Inflammatory macrophage treated with lipopolysaccharide for 1 hour (primary cell): ENCODE data around the gene AHRR.
"Not testable (repeated sequence)": the region's sequence is repeated elsewhere in the genome, so short reads cannot be mapped to it uniquely, and the experiment has no call there.

Experiments
- DNase-seq, 2 donors: peaks; one replicate each; pipeline ENCODE4 v3.0.0-alpha.2; 2020 to 2022

Gene AHRR

GRCh38 chr5:398475-399295, 77.2 kb downstream of the AHRR start:
- no peak for DNase-seq

- peak; percentile 70 to 82 for DNase-seq
Observed at GRCh38 chr5:399296-400281, 78.1 kb downstream of the AHRR start.

- no peak for DNase-seq
Observed at GRCh38 chr5:400282-401145, 79.0 kb downstream of the AHRR start.

- DNase-seq, result no peak
Observed at GRCh38 chr5:401146-402034, 79.9 kb downstream of the AHRR start.

GRCh38 chr5:402219-402614, 80.7 kb downstream of the AHRR start:
- DNase-seq, result not testable (repeated sequence)

- peak; percentile 59 to 67 for DNase-seq
Observed at GRCh38 chr5:402615-403359, 81.3 kb downstream of the AHRR start.

GRCh38 chr5:403995-404394, 82.5 kb downstream of the AHRR start:
- DNase-seq, result no peak

GRCh38 chr5:404666-405241, 83.2 kb downstream of the AHRR start:
- no peak for DNase-seq

GRCh38 chr5:405421-405820, 83.9 kb downstream of the AHRR start:
- no peak for DNase-seq

GRCh38 chr5:406041-406440, 84.5 kb downstream of the AHRR start:
- no peak for DNase-seq

DNA sequence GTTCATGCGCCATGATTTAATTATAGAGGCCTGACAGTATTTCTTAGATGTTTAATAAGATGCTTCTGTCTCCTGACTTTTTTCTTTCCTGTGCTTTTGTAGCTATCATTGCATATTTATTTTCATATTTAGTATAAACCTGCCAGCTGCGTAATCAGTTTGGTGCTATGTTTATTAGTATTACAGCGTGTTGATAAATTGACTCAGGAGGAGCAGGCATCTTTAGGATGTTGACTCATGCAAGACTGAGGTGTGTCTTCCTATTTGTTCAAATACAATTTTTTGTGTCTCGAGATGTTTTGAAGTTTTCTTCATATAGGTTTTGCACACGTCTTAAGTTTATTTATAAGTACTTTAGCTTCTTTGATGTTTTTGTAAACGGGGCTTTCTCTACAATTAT, 85.5 kb downstream of the AHRR start:
- DNase-seq, result no peak

GRCh38 chr5:407801-408268, 86.3 kb downstream of the AHRR start:
- DNase-seq, result no peak

DNA sequence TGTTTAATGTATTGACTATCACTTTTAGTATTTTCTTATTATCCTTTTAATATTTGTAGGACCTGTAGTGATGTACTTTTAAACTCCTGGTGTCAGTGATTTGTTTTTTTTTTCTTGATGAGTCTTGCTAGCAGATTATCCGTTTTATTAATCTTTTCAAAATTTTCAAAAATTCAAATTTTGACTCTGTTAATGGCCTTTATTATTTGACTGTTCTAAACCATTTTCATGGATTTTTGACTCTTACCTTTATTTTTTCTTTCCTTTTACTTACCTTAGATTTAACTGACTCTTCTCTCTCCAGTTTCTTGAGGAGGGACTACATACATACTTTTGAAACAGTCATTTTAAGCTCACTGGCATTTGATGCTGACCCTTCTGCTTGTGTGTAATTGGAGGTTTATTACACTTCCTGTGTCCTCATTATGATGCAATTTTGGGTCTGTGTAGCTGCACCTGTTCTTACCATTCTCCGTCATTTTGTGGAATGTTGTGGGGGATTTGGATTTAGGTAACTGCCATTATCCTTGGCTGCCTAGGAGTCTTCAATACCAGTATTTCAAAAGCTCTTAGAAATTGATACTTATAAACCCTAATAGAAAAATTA, 89.5 kb downstream of the AHRR start:
- no peak for DNase-seq

- DNase-seq, result no peak
Observed at GRCh38 chr5:411728-412127, 90.2 kb downstream of the AHRR start.

DNA sequence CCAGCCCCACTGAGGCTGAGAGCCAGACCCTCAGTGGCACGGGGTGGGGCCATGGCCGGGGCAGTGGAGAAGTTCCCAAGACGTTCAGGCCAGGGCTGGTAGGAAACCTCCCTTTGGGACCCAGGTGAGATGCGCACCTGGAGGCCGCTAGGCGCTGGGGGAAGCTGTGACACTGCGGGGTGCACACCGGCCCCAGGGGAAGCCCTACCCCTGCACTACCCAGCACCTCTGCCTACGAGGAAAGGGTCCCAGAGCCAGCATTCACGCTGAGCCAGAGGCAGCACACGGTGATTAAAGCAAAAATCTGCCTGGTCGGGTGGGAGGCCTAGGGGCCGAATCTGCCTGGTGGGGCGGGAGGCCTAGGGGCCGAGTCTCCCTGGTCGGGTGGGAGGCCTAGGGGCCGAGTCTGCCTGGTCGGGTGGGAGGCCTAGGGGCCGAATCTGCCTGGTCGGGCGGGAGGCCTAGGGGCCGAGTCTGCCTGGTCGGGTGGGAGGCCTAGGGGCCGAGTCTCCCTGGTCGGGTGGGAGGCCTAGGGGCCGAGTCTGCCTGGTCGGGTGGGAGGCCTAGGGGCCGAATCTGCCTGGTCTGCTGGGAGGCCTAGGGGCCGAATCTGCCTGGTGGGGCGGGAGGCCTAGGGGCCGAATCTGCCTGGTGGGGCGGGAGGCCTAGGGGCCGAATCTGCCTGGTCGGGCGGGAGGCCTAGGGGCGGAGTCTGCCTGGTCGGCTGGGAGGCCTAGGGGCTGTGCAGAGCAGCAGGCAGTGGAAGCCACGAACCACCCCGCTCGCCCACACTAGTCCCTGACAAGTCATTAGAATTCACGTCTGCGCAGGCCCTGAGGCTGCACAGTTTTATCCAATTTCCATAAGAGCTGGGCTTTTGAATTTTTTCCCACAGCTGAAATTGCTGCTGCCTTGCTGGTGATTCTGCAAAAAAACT, 93.7 kb downstream of the AHRR start:
- not testable (repeated sequence) for DNase-seq

DNA sequence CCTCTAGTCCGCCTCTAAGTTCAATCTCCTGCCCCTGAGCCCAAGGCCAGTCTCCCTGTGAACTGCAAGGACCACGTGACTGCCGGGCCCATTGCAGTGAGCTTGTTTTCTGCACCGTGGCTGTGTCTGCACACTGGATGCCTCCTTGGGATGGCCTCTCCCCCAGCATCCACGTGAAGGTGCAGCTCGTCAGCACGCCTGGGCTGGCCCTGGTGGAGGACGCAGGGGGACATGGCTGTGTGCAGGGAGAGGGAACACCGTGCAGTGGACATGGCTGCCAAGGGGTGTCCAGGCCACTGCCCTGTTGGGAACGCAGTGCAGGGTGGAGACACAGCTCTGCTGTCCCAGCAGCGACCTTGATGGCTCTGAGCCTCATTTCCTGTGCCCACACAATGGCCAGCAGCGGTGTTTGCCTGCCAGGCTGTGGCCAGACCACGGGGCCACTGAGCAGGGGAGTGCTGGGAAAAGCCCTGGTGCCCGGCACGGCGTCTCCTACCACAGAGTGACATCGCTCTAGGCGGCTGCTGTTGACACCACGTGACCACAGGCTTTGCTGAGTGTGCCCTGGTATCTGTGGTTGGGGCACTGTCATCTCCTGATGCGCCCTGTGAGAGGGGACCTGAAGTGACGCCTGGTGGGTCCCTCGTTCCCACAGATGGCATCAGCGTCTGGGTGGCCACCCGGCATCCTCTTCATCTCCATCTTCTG, 94.6 kb downstream of the AHRR start:
- no peak for DNase-seq

DNA sequence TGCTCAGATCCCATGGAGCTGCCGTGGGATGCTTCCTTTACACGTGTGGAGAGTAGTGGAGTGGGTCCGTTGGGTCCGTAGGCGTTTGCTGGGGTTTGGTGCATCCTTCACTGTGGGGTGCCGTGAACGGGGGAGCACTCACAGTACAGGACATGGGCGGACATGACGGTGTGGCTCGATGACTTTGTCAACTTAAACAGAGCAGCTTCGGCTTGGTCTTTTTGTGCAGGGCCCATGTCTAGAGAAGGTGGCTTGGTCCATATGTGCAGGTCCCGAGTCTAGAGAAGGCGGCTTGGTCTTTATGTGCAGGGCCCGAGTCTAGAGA, 95.1 kb downstream of the AHRR start:
- no peak for DNase-seq
